Activated gamma-delta T cell treated with Interleukin-2 at 50 U/mL for 16 hours (primary cell): ENCODE measurements around the gene GPSM3.
"Not testable (repeated sequence)": the region's sequence is repeated elsewhere in the genome, so short reads cannot be mapped to it uniquely, and the experiment has no call there.

Experiments used
- DNase-seq: peaks from one replicate; pipeline ENCODE4 v3.0.0-alpha.2; 2020

The GPSM3 gene

GRCh38 chr6:32200711-32201475 lies 8.4 kb upstream of the GPSM3 start:
- DNase-seq = no peak

GRCh38 chr6:32198866-32199265 lies 6.4 kb upstream of the GPSM3 start:
- no peak for DNase-seq

- no peak for DNase-seq
Measured at GRCh38 chr6:32198345-32198696, 5.9 kb upstream of the GPSM3 start.

GRCh38 chr6:32196682-32197616 lies 4.5 kb upstream of the GPSM3 start:
- no peak for DNase-seq

- peak; percentile 55 for DNase-seq
Measured at GRCh38 chr6:32195902-32196681, 3.6 kb upstream of the GPSM3 start.

- peak; percentile 100 for DNase-seq
Measured at GRCh38 chr6:32195652-32195901, 3.1 kb upstream of the GPSM3 start.

GRCh38 chr6:32194825-32195651 lies 2.6 kb upstream of the GPSM3 start:
- no peak for DNase-seq

GRCh38 chr6:32194388-32194787 lies 1.9 kb upstream of the GPSM3 start:
- no peak for DNase-seq

GRCh38 chr6:32193096-32193495 lies 653 bp upstream of the GPSM3 start:
- DNase-seq = not testable (repeated sequence)

- no peak for DNase-seq
Measured at GRCh38 chr6:32191696-32192607, 491 bp downstream of the GPSM3 start.

- DNase-seq = no peak
Measured at GRCh38 chr6:32190911-32191677, 1.3 kb downstream of the GPSM3 start.

- peak; percentile 79 for DNase-seq
Measured at GRCh38 chr6:32190054-32190851, 2.2 kb downstream of the GPSM3 start, which contains the start of gene PBX2. Gene PBX2, minus strand, starts transcription at chr6:32190202. Its CDS starts 287 bp downstream, at chr6:32189915.

GRCh38 chr6:32189742-32190053 lies 2.7 kb downstream of the GPSM3 start:
- no peak for DNase-seq

- DNase-seq = no peak
Measured at GRCh38 chr6:32189069-32189741, 3.2 kb downstream of the GPSM3 start.

GRCh38 chr6:32188381-32189068 lies 3.9 kb downstream of the GPSM3 start:
- no peak for DNase-seq

- DNase-seq = not testable (repeated sequence)
Measured at GRCh38 chr6:32187725-32188380, 4.6 kb downstream of the GPSM3 start.

- DNase-seq = no peak
Measured at GRCh38 chr6:32187009-32187709, 5.3 kb downstream of the GPSM3 start.
